Nephron (organoid): ENCODE results near the gene SGCD.

Experiments used
- H3K27ac Mint-ChIP-seq, 3 experiments: 2 replicates each; pipeline ENCODE4 v1.8.0; 2020; ENCODE audit warnings: mixed read lengths in 3 of 3, mild to moderate bottlenecking in 2 of 3, moderate library complexity in 1 of 3
- H3K27me3 Mint-ChIP-seq: 2 replicates; pipeline ENCODE4 v1.8.0; 2021; ENCODE audit warnings: low read depth, mild to moderate bottlenecking, moderate library complexity, mixed read lengths
- H3K36me3 Mint-ChIP-seq: 2 replicates; pipeline ENCODE4 v1.8.0; 2020; ENCODE audit warnings: low read depth, mixed read lengths
- H3K4me1 Mint-ChIP-seq: 2 replicates; pipeline ENCODE4 v1.8.0; 2020; ENCODE audit warnings: mixed read lengths
- H3K4me3 Mint-ChIP-seq, 3 experiments: 2 replicates each; pipeline ENCODE4 v1.8.0; 2020; ENCODE audit warnings: mild to moderate bottlenecking in 3 of 3, mixed read lengths in 3 of 3, moderate library complexity in 2 of 3
- H3K9me3 Mint-ChIP-seq: 2 replicates; pipeline ENCODE4 v1.8.0; 2020; ENCODE audit warnings: mixed read lengths
- TF ChIP-seq, protein P1 (sequence below), 3 experiments: fragments of 200-600 bp; sonication (generic); IDR thresholded peaks; one replicate each; pipeline ENCODE4 v1.5.0; 2021; ENCODE audit warnings: antibody characterized with exemption in 3 of 3; ENCODE audit not compliant: unreplicated experiment in 3 of 3

Gene SGCD

DNA sequence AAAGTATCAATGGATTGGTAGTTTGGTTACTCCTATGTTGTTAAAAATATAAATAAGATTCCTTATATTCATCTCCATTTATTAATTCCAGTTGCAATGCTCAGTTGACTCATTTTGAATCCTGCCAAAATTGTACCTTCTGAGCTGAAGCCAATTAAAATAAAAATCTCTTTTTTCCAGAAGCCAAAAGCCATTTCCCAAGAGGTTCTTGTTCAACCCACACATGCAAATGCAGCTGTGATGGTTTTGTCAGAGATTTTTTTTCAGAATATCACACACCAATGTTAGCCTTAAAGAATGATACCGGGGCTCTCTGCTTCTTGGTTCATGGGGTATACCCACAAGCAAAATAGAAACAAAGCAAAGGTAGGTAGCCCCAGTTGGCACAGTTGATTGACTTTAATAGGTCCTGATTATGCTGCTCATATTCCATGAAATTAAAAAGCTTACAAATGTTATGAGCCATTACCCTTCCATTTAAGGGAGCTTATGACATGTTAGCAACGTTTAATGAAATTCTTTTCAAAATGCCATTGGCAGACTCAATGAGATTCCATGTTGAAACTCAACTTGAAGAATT, 208.0 kb downstream of the SGCD start:
- Mint-ChIP-seq H3K4me3 (no peak overlapping the region), H3K9me3 (no peaks in the 10 kb centered on the region), H3K27me3 (no peaks in the 10 kb centered on the region), H3K27ac (peak overlapping the region in 1 of 3 experiments; percentile 51), H3K4me1 (peaks cover 26% of the 10 kb centered on the region), H3K36me3 (no peaks in the 10 kb centered on the region)
- TF ChIP-seq, protein P1, sequence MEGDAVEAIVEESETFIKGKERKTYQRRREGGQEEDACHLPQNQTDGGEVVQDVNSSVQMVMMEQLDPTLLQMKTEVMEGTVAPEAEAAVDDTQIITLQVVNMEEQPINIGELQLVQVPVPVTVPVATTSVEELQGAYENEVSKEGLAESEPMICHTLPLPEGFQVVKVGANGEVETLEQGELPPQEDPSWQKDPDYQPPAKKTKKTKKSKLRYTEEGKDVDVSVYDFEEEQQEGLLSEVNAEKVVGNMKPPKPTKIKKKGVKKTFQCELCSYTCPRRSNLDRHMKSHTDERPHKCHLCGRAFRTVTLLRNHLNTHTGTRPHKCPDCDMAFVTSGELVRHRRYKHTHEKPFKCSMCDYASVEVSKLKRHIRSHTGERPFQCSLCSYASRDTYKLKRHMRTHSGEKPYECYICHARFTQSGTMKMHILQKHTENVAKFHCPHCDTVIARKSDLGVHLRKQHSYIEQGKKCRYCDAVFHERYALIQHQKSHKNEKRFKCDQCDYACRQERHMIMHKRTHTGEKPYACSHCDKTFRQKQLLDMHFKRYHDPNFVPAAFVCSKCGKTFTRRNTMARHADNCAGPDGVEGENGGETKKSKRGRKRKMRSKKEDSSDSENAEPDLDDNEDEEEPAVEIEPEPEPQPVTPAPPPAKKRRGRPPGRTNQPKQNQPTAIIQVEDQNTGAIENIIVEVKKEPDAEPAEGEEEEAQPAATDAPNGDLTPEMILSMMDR (IDR thresholded peaks at IDR 0.05; ENCODE audit: unreplicated experiment in 3 of 3): no peak

DNA sequence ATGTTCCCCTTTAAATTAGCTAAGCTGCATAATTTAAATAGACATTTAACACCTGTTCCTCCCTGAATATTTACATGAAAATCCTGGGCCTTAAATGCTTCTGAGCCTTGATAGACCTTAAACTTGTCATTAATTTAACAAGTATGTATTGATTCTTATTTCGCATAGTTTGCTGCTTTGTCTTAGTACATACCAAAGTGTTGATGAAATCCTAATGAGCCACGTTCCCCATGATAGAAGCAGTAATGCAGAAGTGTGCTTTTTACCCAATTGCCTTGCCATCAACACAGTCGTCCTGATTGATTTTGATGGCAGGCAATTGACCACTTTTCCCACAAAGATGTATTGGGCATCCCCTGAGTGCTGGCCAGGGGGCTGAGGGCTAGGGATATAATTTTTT, 213.5 kb downstream of the SGCD start:
- Mint-ChIP-seq H3K4me3 (no peak overlapping the region), H3K27ac (no peak overlapping the region), H3K9me3 (no peaks in the 10 kb centered on the region), H3K36me3 (no peaks in the 10 kb centered on the region), H3K27me3 (no peaks in the 10 kb centered on the region), H3K4me1 (peaks cover 41% of the 10 kb centered on the region)
- TF ChIP-seq, protein P1 (IDR thresholded peaks at IDR 0.05; ENCODE audit: unreplicated experiment in 3 of 3): no peak

DNA sequence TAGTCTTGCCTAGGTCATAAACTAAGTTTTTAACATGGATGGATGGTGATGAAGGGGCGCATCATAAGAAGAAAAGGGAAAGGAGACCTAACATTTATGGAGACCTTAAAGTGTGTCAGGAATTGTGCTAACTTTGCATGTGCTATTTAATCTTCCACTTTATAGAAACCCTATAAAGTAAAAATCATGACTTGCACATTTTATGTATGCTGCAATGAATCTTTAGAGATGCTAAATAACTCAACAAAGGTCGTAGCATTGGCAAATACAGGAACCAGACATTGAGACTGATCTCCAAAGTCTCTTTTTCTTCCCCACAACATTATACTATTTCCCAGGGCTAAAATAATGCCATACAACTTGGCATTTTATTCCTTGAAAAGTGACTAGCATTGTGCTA, 214.6 kb downstream of the SGCD start:
- H3K27me3 Mint-ChIP-seq: no peaks in the 10 kb centered on the region

DNA sequence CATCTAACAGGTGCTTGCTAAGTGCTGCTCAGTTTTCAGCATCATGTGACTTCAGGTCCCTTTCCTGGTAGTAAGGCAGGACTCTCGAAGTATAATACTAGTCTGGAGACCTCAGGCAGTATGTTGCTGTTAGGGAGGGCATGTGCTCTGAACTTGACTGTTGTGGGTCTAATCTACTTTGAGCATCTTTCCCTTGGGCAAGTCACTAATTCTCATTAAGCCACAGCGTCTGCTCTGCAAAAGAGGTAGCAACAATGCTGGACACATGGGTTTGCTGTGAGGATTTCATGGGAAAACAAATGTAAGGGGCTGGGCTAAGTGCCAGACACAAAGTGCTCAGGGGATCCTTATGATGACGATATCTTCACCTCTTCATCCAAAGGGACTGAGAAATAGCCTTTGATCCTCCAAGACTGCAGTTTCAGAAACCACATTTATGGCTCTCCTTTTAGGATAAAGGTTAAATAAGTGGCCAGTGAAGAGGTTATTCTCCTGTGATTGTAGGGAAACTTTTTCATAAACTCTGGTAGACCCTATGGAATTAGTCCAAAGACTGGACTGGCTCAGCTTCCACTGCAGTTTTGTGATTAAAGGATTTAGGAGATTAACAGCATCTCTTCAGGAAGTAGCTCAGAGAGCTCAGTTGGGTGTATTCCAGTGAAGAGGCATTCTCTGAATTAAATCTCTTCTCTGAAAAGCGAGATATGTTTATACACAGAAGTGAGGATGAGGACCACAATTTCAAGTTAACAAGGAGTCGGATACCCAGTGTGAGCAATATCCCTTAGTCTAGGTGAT, 216.6 kb downstream of the SGCD start:
- TF ChIP-seq, protein P1 (IDR thresholded peaks at IDR 0.05; ENCODE audit: unreplicated experiment in 3 of 3): no peak
- H3K36me3 Mint-ChIP-seq: no peaks in the 10 kb centered on the region
- H3K4me3 Mint-ChIP-seq: no peak overlapping the region
- H3K9me3 Mint-ChIP-seq: no peaks in the 10 kb centered on the region
- H3K27me3 Mint-ChIP-seq: no peaks in the 10 kb centered on the region
- peak overlapping the region in 2 of 3 experiments; percentile 22 to 37 for H3K27ac Mint-ChIP-seq
- H3K4me1 Mint-ChIP-seq: peaks cover 34% of the 10 kb centered on the region

More for the DNA sequence above, 214.6 kb downstream of the SGCD start:
- Mint-ChIP-seq H3K4me1 (peaks cover 39% of the 10 kb centered on the region), H3K27ac (no peak overlapping the region), H3K4me3 (no peak overlapping the region), H3K36me3 (no peaks in the 10 kb centered on the region), H3K9me3 (no peaks in the 10 kb centered on the region)
- TF ChIP-seq, protein P1 (IDR thresholded peaks at IDR 0.05; ENCODE audit: unreplicated experiment in 3 of 3): no peak

DNA sequence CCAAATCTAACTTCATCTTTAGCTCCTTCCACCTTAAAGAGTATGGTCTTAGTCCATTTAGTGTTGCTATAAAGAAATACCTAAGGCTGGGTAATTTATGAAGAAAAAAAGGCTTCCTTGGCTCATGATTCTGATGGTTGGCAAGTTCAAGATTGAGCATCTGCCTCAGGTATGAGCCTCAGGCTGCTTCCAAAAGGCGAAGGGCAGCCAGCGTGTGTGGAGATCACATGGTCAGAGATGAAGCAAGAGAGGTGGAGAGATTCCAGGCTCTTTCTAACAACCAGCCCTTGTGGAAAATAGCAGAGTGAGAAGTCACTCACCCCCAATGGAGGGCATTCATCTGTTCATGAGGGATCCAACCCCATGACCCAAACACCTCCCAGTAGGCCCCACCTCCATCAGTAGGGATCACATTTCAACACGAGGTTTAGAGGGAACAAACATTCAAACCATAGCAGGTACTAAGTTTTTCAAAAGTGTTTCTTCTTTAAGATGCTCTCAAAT, 225.9 kb downstream of the SGCD start:
- Mint-ChIP-seq H3K9me3 (no peaks in the 10 kb centered on the region), H3K36me3 (no peaks in the 10 kb centered on the region), H3K4me3 (no peak overlapping the region), H3K4me1 (no peaks in the 10 kb centered on the region), H3K27me3 (no peaks in the 10 kb centered on the region), H3K27ac (no peak overlapping the region)
- TF ChIP-seq, protein P1 (IDR thresholded peaks at IDR 0.05; ENCODE audit: unreplicated experiment in 3 of 3): no peak
